ENCODE measurements around the gene FLNB. TPM values are rescaled to one million over a fixed set of nuclear protein-coding genes. Genes with fewer than 3 reads are reported as not detected.

The FLNB gene
- total RNA-seq, 2 experiments from 2014 or later, result 23.2 to 27.4 TPM

GRCh38 chr3:58077596-58078285, 69.5 kb downstream of the FLNB start:
- H3K4me3 Mint-ChIP-seq, result no peak overlapping the region
- peaks cover 32% of the 10 kb centered on the region for H3K36me3 Mint-ChIP-seq
- H3K27ac Mint-ChIP-seq, result no peak overlapping the region
- peaks cover 8% of the 10 kb centered on the region for H3K9me3 Mint-ChIP-seq
- no peak for DNase-seq
- H3K27me3 Mint-ChIP-seq, result no peaks in the 10 kb centered on the region
- peaks cover 56% of the 10 kb centered on the region for H3K4me1 Mint-ChIP-seq

GRCh38 chr3:58078610-58079009, 70.4 kb downstream of the FLNB start:
- H3K27me3 Mint-ChIP-seq, result no peaks in the 10 kb centered on the region
- DNase-seq, result no peak
- H3K4me1 Mint-ChIP-seq, result peaks cover 59% of the 10 kb centered on the region
- no peak overlapping the region for H3K4me3 Mint-ChIP-seq
- peaks cover 35% of the 10 kb centered on the region for H3K36me3 Mint-ChIP-seq
- H3K27ac Mint-ChIP-seq, result no peak overlapping the region
- peaks cover 8% of the 10 kb centered on the region for H3K9me3 Mint-ChIP-seq

- Mint-ChIP-seq H3K27me3 (no peaks in the 10 kb centered on the region), H3K36me3 (peaks cover 37% of the 10 kb centered on the region), H3K9me3 (peaks cover 8% of the 10 kb centered on the region), H3K27ac (peak overlapping the region; percentile 16), H3K4me3 (no peak overlapping the region), H3K4me1 (peaks cover 60% of the 10 kb centered on the region)
- DNase-seq, result no peak
Measured at GRCh38 chr3:58079773-58080172, 71.6 kb downstream of the FLNB start.

- H3K27ac Mint-ChIP-seq, result peak overlapping the region; percentile 82
- H3K4me3 Mint-ChIP-seq, result peak overlapping the region; percentile 62
- DNase-seq, result peak; percentile 29
- H3K36me3 Mint-ChIP-seq, result peaks cover 39% of the 10 kb centered on the region
- peaks cover 63% of the 10 kb centered on the region for H3K4me1 Mint-ChIP-seq
- no peaks in the 10 kb centered on the region for H3K27me3 Mint-ChIP-seq
- H3K9me3 Mint-ChIP-seq, result no peaks in the 10 kb centered on the region
Measured at GRCh38 chr3:58082047-58082446, 73.8 kb downstream of the FLNB start.

DNA sequence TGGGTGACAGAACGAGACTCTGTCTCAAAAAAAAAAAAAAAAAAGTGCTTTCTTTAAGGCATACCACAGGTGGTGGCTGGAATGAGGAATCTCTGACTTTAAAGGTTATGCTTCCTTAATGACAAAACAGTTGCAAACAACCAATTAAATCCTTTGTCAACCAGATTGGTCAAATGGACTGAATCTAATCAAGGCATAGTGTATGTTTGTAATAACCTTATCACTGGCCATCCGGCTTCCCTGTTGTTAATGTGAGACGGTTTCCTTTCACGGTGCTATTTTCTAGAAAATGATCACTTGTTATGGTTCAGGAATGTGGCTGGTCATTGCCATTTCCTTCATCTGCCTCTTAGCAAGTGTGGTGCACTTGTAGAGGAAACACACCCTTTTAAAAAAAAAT, 75.9 kb downstream of the FLNB start:
- Mint-ChIP-seq H3K9me3 (no peaks in the 10 kb centered on the region), H3K27ac (peak overlapping the region; percentile 29), H3K4me3 (no peak overlapping the region), H3K36me3 (peaks cover 35% of the 10 kb centered on the region), H3K4me1 (peaks cover 53% of the 10 kb centered on the region), H3K27me3 (no peaks in the 10 kb centered on the region)
- DNase-seq, result no peak

GRCh38 chr3:58084788-58085543, 76.7 kb downstream of the FLNB start:
- H3K36me3 Mint-ChIP-seq, result peaks cover 28% of the 10 kb centered on the region
- H3K4me3 Mint-ChIP-seq, result no peak overlapping the region
- no peak for DNase-seq
- peaks cover 51% of the 10 kb centered on the region for H3K4me1 Mint-ChIP-seq
- H3K9me3 Mint-ChIP-seq, result no peaks in the 10 kb centered on the region
- H3K27me3 Mint-ChIP-seq, result no peaks in the 10 kb centered on the region
- H3K27ac Mint-ChIP-seq, result peak overlapping the region; percentile 68

GRCh38 chr3:58085616-58086015, 77.4 kb downstream of the FLNB start:
- Mint-ChIP-seq H3K27ac (peak overlapping the region; percentile 11), H3K4me3 (no peak overlapping the region), H3K27me3 (no peaks in the 10 kb centered on the region), H3K9me3 (no peaks in the 10 kb centered on the region), H3K36me3 (peaks cover 24% of the 10 kb centered on the region), H3K4me1 (peaks cover 48% of the 10 kb centered on the region)
- DNase-seq, result no peak

DNA sequence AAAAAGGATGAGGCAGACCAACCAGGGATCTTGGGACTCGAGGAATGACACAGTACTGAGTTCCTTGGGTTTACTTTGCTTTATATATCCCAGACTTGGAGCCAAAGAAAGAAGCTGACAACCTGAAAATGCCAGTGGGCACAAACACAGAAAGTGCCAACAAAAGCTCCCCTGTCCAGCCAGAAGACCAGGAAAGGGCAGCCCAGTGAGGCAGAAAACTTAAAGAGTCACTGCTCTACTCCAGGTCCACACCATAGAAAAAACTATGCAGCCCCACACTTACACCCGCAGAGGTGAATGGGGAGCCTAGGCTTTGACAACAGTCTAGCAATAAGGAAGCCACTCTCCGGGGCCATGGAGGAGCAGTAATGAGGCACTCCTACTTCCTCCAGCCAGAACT, 80.3 kb downstream of the FLNB start:
- peaks cover 20% of the 10 kb centered on the region for H3K36me3 Mint-ChIP-seq
- no peaks in the 10 kb centered on the region for H3K9me3 Mint-ChIP-seq
- H3K4me1 Mint-ChIP-seq, result peaks cover 30% of the 10 kb centered on the region
- no peak for DNase-seq
- no peak overlapping the region for H3K27ac Mint-ChIP-seq
- H3K4me3 Mint-ChIP-seq, result no peak overlapping the region
- H3K27me3 Mint-ChIP-seq, result no peaks in the 10 kb centered on the region

DNA sequence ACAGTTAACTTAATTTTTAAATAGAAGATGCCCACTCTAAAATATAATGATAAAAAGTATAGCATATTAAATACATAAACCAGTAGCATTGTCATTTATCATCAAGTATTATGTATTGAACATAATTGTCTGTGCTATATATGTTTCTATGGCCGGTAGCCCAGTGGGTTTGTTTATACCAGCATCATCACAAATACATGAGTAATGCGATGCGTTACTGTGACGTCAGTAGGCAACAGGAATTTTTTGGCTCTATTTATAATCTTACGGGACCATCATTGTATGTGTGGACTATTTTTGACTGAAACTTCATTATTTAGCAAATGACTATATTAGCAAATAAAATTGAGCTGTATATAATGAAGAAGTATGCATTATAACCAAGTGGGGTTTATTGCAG, 82.1 kb downstream of the FLNB start:
- H3K9me3 Mint-ChIP-seq, result no peaks in the 10 kb centered on the region
- H3K4me3 Mint-ChIP-seq, result no peak overlapping the region
- DNase-seq, result no peak
- H3K4me1 Mint-ChIP-seq, result peaks cover 12% of the 10 kb centered on the region
- no peak overlapping the region for H3K27ac Mint-ChIP-seq
- H3K27me3 Mint-ChIP-seq, result no peaks in the 10 kb centered on the region
- peaks cover 10% of the 10 kb centered on the region for H3K36me3 Mint-ChIP-seq

GRCh38 chr3:58092521-58092920, 84.3 kb downstream of the FLNB start:
- Mint-ChIP-seq H3K9me3 (no peaks in the 10 kb centered on the region), H3K27ac (no peak overlapping the region), H3K4me3 (no peak overlapping the region), H3K36me3 (peaks cover 9% of the 10 kb centered on the region), H3K4me1 (peaks cover 2% of the 10 kb centered on the region), H3K27me3 (no peaks in the 10 kb centered on the region)
- no peak for DNase-seq

GRCh38 chr3:58093574-58094195, 85.5 kb downstream of the FLNB start:
- Mint-ChIP-seq H3K27ac (no peak overlapping the region), H3K27me3 (no peaks in the 10 kb centered on the region), H3K4me3 (no peak overlapping the region), H3K4me1 (no peaks in the 10 kb centered on the region), H3K9me3 (no peaks in the 10 kb centered on the region), H3K36me3 (peaks cover 16% of the 10 kb centered on the region)
- no peak for DNase-seq

- Mint-ChIP-seq H3K9me3 (no peaks in the 10 kb centered on the region), H3K36me3 (peaks cover 14% of the 10 kb centered on the region), H3K4me1 (peaks cover 3% of the 10 kb centered on the region), H3K27ac (no peak overlapping the region), H3K4me3 (no peak overlapping the region), H3K27me3 (no peaks in the 10 kb centered on the region)
- no peak for DNase-seq
Measured at GRCh38 chr3:58094657-58095056, 86.4 kb downstream of the FLNB start.

- Mint-ChIP-seq H3K4me3 (no peak overlapping the region), H3K4me1 (peaks cover 10% of the 10 kb centered on the region), H3K9me3 (no peaks in the 10 kb centered on the region), H3K27me3 (no peaks in the 10 kb centered on the region), H3K36me3 (peaks cover 14% of the 10 kb centered on the region), H3K27ac (no peak overlapping the region)
- DNase-seq, result no peak
Measured at GRCh38 chr3:58095603-58096138, 87.4 kb downstream of the FLNB start.

DNA sequence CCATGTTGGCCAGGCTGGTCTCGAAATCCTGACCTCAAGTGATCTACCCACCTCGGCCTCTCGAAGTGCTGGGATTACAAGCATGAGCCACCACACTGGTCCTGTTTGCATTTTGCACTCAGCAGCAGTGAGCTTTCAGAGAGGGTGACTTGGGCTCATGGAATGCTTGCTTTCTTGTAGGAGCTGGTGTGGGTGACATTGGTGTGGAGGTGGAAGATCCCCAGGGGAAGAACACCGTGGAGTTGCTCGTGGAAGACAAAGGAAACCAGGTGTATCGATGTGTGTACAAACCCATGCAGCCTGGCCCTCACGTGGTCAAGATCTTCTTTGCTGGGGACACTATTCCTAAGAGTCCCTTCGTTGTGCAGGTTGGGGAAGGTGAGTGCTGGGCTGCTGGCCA, 90.3 kb downstream of the FLNB start:
- Mint-ChIP-seq H3K4me1 (peaks cover 32% of the 10 kb centered on the region), H3K27me3 (no peaks in the 10 kb centered on the region), H3K27ac (no peak overlapping the region), H3K9me3 (peaks cover 3% of the 10 kb centered on the region), H3K4me3 (no peak overlapping the region), H3K36me3 (peaks cover 27% of the 10 kb centered on the region)
- no peak for DNase-seq

DNA sequence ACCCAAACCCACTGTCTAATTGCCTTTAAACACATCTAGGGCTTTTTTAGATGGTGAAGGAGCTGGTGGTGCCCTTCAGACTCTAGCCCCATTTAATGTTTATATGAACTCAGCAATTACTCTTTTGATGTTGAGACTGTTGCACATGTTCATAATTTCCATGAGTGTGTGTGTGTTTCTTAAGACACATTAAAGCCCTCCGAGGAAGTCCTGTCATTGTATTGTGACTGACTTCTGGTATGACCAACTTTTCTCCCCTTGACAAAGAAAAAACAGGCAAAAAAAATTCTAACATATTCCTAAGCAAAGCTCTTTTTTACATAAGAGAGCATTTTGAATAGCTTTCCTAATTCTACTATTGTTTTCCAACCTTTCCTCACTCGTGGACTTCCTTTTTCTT, 91.6 kb downstream of the FLNB start:
- no peak overlapping the region for H3K4me3 Mint-ChIP-seq
- peaks cover 46% of the 10 kb centered on the region for H3K4me1 Mint-ChIP-seq
- peaks cover 27% of the 10 kb centered on the region for H3K36me3 Mint-ChIP-seq
- H3K27me3 Mint-ChIP-seq, result no peaks in the 10 kb centered on the region
- no peak for DNase-seq
- no peak overlapping the region for H3K27ac Mint-ChIP-seq
- H3K9me3 Mint-ChIP-seq, result peaks cover 3% of the 10 kb centered on the region

Data from activated naive CD8-positive, alpha-beta T cell treated with anti-CD3 and anti-CD28 coated beads for 36 hours (primary cell).